ENCODE data around the gene CACNA1E. TPM values are rescaled to one million over a fixed set of nuclear protein-coding genes. Genes with fewer than 3 reads are reported as not detected.

The CACNA1E gene
- total RNA-seq, 3 donors from 2014 or later (not counting 1 experiment from before 2014, with no cell fraction given) = 0.40 TPM; not detected in 2

DNA sequence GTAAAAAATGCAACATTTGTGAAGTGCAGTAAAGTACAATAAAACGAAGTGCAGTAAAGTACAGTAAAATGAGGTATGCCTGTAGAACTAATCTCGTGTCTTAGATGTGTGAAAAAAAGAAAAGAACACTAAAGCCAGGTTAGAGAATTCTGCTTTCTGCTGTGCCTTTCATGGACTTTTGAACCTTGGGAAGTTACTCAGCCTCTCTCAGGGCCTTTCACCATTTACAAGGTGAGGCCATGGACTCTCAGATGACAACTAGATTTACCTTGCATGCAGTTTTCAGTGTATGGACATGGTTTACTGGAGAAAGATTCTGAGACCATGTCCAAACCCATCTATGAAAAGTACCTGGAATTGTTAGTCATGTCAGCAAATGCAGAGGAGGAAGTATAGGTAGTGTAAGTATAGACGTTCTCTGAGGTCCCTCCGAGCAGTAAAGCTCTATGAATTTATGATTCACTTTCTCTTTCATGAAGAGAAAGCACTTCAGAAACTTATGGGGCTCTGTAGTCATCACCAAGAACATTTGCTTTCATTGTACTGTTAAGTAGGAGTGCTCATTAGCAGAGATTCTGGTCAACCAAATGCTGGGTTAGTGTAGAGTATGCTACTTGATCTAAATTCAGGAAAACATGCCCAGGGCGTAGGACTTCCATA is 143.1 kb downstream of the CACNA1E start:
- Histone ChIP-seq H3K4me3 (ENCODE audit: low read length) (no peak overlapping the region), H3K36me3 (ENCODE audit: control insufficient read depth, insufficient read depth, low read length) (no peaks in the 10 kb centered on the region), H3K27me3 (ENCODE audit: control insufficient read depth, insufficient read depth, low read length) (no peaks in the 10 kb centered on the region), H3K9me3 (ENCODE audit: control insufficient read depth, insufficient read depth, low read length) (no peaks in the 10 kb centered on the region), H3K4me1 (ENCODE audit: control insufficient read depth, insufficient read depth, low read length) (no peaks in the 10 kb centered on the region), H3K27ac (ENCODE audit: low read length) (no peak overlapping the region)
- intact Hi-C loops (cut with micrococcal nuclease) = no loop called here
- WGBS (ENCODE audit: insufficient coverage) = 58% methylated on average over 4 of the region's 5 CpGs
- Mint-ChIP-seq H3K27ac (no peak overlapping the region), H3K36me3 (no peaks in the 10 kb centered on the region), H3K4me1 (no peaks in the 10 kb centered on the region), H3K9me3 (no peaks in the 10 kb centered on the region), H3K4me3 (no peak overlapping the region), H3K27me3 (ENCODE audit: low read depth in 2 of 2) (peaks cover 0 to 5% of the 10 kb centered on the region in 2 donors)
- ATAC-seq = no peak
- TF ChIP-seq, protein P1, sequence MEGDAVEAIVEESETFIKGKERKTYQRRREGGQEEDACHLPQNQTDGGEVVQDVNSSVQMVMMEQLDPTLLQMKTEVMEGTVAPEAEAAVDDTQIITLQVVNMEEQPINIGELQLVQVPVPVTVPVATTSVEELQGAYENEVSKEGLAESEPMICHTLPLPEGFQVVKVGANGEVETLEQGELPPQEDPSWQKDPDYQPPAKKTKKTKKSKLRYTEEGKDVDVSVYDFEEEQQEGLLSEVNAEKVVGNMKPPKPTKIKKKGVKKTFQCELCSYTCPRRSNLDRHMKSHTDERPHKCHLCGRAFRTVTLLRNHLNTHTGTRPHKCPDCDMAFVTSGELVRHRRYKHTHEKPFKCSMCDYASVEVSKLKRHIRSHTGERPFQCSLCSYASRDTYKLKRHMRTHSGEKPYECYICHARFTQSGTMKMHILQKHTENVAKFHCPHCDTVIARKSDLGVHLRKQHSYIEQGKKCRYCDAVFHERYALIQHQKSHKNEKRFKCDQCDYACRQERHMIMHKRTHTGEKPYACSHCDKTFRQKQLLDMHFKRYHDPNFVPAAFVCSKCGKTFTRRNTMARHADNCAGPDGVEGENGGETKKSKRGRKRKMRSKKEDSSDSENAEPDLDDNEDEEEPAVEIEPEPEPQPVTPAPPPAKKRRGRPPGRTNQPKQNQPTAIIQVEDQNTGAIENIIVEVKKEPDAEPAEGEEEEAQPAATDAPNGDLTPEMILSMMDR (IDR thresholded peaks at IDR 0.05) = no peak
- DNase-seq = no peak

DNA sequence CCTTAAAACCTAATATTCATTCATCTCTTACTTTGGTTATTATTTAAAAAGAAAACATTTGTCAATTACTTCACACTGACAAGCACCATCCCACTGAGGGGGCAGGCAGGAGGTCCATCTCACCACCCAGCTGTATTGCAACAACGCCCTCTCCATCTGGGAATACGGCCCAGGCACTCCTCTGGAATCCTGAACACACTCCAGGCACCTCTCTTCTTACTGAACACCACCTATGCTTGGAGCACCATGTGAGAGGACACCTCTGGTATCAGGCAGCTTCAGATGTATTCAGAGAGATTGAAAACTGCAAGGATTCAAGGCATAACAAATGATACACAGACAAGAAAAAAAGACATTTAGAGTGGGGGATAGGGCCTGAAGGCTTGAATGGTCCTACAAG is 147.1 kb downstream of the CACNA1E start:
- Mint-ChIP-seq H3K4me3 (no peak overlapping the region), H3K36me3 (no peaks in the 10 kb centered on the region), H3K4me1 (no peaks in the 10 kb centered on the region), H3K9me3 (no peaks in the 10 kb centered on the region), H3K27me3 (ENCODE audit: low read depth in 2 of 2) (peaks cover 0 to 10% of the 10 kb centered on the region in 2 donors), H3K27ac (no peak overlapping the region)
- no peak overlapping the region for H3K4me3 ChIP-seq (ENCODE audit: low read length)
- intact Hi-C loops (cut with micrococcal nuclease) = no loop called here
- TF ChIP-seq, protein P1 (IDR thresholded peaks at IDR 0.05) = no peak
- DNase-seq (no peak), ATAC-seq (no peak)
- no peaks in the 10 kb centered on the region for H3K27me3 ChIP-seq (ENCODE audit: control insufficient read depth, insufficient read depth, low read length)
- H3K36me3 ChIP-seq (ENCODE audit: control insufficient read depth, insufficient read depth, low read length) = no peaks in the 10 kb centered on the region
- no peaks in the 10 kb centered on the region for H3K4me1 ChIP-seq (ENCODE audit: control insufficient read depth, insufficient read depth, low read length)
- no peaks in the 10 kb centered on the region for H3K9me3 ChIP-seq (ENCODE audit: control insufficient read depth, insufficient read depth, low read length)
- WGBS (ENCODE audit: insufficient coverage) = 75% methylated on average over 2 of the region's 2 CpGs
- H3K27ac ChIP-seq (ENCODE audit: low read length) = no peak overlapping the region

DNA sequence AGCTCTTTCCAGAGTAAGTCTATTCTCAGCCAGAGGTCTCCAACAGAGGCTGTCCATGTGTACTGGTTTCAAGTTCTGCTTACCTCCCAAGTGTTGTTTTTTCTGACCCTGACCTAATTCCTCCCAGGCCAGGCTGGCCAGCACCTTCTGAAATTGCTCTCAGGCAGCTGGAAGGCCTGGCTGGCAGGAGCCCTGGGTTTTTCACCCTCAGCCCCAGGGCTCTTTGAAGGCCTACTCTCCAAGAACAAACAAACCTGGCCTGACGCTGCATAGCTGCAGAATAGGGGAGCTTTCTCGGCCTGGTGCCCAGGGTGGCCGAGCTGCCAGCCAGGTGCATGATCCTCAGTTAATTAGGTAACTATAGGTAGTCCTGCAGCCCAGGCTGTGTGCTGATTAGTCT is 147.5 kb downstream of the CACNA1E start:
- no peaks in the 10 kb centered on the region for H3K27me3 ChIP-seq (ENCODE audit: control insufficient read depth, insufficient read depth, low read length)
- TF ChIP-seq, protein P1 (IDR thresholded peaks at IDR 0.05) = no peak
- Mint-ChIP-seq H3K4me3 (no peak overlapping the region), H3K27ac (no peak overlapping the region), H3K9me3 (no peaks in the 10 kb centered on the region), H3K27me3 (ENCODE audit: low read depth in 2 of 2) (peaks cover 0 to 10% of the 10 kb centered on the region in 2 donors), H3K4me1 (no peaks in the 10 kb centered on the region), H3K36me3 (no peaks in the 10 kb centered on the region)
- no peak for DNase-seq
- intact Hi-C loops (cut with micrococcal nuclease) = no loop called here
- H3K27ac ChIP-seq (ENCODE audit: low read length) = no peak overlapping the region
- H3K4me3 ChIP-seq (ENCODE audit: low read length) = no peak overlapping the region
- no peaks in the 10 kb centered on the region for H3K4me1 ChIP-seq (ENCODE audit: control insufficient read depth, insufficient read depth, low read length)
- WGBS (ENCODE audit: insufficient coverage) = 71% methylated on average over 3 of the region's 3 CpGs
- H3K36me3 ChIP-seq (ENCODE audit: control insufficient read depth, insufficient read depth, low read length) = no peaks in the 10 kb centered on the region
- ATAC-seq = no peak
- H3K9me3 ChIP-seq (ENCODE audit: control insufficient read depth, insufficient read depth, low read length) = no peaks in the 10 kb centered on the region

DNA sequence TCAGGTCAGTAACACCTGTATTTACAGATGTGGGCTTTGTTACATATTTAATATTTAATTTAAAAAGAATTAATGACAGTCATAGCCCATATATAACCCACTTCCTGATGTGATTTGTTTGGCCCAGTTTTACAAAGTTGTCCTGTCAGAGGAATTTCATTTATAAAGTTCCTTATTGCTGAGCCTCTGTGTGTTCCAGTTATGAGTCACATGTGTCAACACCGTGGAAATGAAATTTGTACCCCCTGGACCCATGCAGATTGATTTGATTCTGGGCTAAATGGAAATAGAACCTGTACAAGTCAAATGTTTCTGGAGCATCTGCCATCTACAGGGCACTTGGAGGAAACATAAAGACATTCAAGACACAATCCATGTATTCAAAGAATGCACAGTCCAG is 149.2 kb downstream of the CACNA1E start:
- WGBS (ENCODE audit: insufficient coverage) = 45% methylated on average over 1 of the region's 1 CpG
- H3K27ac Mint-ChIP-seq = no peak overlapping the region

More for the DNA sequence above, 149.2 kb downstream of the CACNA1E start:
- TF ChIP-seq, protein P1 (IDR thresholded peaks at IDR 0.05) = no peak
- H3K36me3 ChIP-seq (ENCODE audit: control insufficient read depth, insufficient read depth, low read length) = no peaks in the 10 kb centered on the region
- no peaks in the 10 kb centered on the region for H3K27me3 ChIP-seq (ENCODE audit: control insufficient read depth, insufficient read depth, low read length)
- no peaks in the 10 kb centered on the region for H3K9me3 ChIP-seq (ENCODE audit: control insufficient read depth, insufficient read depth, low read length)
- ATAC-seq (no peak), DNase-seq (no peak)
- Mint-ChIP-seq H3K4me1 (no peaks in the 10 kb centered on the region), H3K27me3 (ENCODE audit: low read depth in 2 of 2) (peaks cover 0 to 13% of the 10 kb centered on the region in 2 donors), H3K36me3 (no peaks in the 10 kb centered on the region), H3K4me3 (no peak overlapping the region), H3K9me3 (peaks cover 0 to 2% of the 10 kb centered on the region in 2 donors)
- no peak overlapping the region for H3K27ac ChIP-seq (ENCODE audit: low read length)
- H3K4me3 ChIP-seq (ENCODE audit: low read length) = no peak overlapping the region
- intact Hi-C loops (cut with micrococcal nuclease) = no loop called here
- no peaks in the 10 kb centered on the region for H3K4me1 ChIP-seq (ENCODE audit: control insufficient read depth, insufficient read depth, low read length)

Measured in natural killer cell (primary cell).